Measurements from ENCODE around the gene MGST1.
A peak's percentile ranks its signal among the peaks of the same experiment; 100 is the strongest.
"Not testable (repeated sequence)": the region's sequence is repeated elsewhere in the genome, so short reads cannot be mapped to it uniquely, and the experiment has no call there.

The MGST1 gene

DNA sequence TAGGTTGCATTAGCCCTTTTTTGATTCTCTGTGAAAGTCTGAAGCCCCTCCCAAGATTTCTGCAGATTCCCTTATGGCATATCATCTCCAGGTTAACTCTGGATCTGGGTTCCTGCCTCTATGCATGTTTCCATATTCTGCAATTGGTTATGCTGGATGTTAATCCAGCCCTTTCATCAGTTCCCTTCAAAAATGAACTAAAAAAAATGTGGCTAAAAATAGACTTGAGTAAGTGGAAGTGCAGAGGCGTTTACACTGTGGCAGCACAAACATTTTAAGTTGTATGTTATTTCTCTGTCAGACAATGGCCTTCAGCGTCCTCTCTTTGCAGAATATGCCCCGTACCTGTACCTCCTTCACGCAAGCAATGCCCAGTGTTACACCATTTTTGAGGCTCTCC, 11.4 kb downstream of the MGST1 start:
- no peak for DNase-seq

DNA sequence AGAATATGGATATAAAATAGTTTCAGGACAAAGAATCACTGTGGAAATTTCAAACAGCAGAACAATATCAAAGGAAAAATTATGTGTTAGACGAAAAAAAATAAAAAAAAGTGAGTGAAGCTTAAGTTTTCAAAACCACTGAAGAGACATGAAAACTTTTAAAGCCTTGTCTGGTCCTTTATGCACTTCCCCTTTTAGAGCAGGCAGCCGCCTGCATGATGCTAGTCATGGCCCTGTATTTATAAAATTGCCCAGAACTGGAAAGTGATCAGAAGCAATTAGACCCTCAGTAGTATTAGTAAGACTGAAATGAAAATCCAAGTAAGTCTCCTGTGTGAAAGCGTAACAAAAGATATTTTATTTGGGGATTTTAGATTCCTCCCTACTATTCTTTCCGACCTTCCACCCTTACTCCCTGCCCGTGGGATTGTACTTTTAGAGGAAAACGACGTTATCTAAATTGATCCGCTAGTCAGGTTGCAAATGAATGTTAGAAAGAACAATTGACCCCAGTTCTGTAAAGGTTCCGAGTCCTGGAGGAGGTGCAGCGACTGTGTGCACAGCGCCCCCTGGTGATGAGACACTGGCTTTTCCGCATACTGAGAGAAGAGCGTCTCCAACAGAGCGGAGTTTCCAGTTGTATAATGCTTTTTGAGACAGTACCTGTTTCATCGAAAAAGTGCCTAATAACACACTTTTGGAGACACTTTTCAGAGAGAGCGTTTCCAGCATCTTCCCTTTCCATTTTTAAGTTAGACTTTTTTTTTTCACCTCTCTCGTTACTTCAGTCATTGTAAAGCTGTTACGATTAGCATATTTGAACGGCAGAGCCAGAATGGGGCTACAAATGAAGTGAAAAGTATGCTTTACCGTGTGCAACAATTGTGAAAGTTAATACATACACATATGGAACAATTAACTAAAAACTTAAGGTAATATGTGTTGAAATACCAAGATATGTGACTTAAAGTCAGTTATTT, 12.4 kb downstream of the MGST1 start:
- DNase-seq = no peak

DNA sequence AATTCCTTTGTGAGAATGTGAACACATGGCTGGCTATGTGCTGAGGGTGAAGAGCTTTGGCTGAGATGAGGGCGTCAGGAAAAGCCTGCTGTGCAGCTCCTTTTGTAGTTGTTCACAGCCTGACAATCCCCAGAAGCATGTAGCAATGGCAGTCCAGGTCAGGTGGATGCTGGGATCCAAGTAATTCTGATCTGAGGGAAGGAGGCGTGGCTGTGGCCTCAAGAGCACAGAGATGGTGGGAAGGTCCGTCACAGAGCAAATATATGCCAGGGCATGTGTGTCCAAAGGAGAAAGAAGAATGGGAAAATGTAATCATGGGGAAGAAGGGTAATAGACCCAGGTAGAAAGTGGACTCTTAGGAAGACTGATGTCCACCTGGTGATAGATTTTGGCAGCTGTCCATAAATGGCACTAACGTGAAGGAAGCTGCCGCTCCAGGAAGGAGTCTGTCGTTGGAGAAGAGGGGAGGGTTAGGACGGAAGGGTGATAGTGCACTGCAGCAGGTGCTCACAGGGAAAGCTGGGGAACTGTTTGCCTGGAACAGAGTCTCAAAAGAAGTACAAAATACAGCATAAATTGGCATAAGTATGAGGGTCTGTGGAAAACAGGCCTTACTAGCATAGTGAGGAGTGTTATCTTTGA, 13.8 kb downstream of the MGST1 start:
- DNase-seq = no peak

DNA sequence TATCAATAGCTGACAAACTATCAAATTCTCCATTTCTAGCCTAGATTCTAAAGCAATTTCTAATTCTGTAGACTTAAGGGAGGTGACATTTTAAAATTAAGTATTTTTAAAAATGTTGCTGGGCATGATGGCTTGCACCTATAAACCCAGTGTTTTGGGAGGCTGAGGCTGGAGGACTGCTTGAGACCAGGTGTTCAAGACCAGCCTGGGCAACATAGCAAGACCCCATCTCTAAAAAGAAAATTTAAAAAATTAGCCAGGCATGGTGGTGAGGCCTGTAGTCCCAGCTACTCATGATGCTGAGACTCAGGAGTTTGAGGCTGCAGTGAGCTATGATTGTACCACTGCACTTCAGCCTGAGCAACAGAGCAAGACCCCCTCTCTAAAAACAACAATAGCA, 15.1 kb downstream of the MGST1 start:
- DNase-seq = no peak

DNA sequence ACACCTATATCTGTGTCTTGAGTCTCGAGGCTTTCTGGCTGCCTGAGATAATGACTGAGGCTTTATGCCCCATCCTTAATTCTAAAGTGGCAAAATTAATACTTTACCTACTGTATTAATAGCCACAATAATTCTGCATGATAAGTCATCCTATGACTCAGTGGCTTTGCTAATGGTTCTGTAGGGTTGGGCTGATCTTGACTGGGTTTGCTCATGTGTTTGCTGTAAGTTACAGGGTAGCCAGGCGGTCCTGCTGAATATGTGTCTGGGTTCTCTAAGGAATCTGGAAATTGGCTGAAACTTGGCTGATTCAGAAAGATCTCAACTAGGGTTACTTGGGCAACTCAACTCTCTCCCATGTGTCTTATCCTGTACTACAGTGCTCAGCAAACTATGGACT, 21.7 kb downstream of the MGST1 start:
- no peak for DNase-seq

DNA sequence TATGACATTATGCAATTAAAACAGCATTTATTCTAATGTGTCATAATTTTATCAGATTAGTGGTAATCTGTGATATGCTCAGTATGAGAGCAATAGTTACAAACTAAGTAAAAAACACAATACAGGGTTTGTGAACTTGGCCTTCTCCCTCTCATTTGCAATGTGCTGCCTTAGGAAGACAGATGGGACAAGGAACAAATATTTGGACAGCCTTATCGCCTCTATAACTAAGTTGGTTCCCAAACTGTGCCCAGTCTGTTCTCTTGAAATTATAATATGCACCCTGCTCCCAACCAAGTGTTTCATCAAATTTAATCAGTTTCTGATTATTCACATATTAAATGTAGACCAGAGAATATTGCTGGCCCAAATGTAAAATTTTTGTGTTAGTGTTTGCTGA, 22.7 kb downstream of the MGST1 start:
- no peak for DNase-seq

DNA sequence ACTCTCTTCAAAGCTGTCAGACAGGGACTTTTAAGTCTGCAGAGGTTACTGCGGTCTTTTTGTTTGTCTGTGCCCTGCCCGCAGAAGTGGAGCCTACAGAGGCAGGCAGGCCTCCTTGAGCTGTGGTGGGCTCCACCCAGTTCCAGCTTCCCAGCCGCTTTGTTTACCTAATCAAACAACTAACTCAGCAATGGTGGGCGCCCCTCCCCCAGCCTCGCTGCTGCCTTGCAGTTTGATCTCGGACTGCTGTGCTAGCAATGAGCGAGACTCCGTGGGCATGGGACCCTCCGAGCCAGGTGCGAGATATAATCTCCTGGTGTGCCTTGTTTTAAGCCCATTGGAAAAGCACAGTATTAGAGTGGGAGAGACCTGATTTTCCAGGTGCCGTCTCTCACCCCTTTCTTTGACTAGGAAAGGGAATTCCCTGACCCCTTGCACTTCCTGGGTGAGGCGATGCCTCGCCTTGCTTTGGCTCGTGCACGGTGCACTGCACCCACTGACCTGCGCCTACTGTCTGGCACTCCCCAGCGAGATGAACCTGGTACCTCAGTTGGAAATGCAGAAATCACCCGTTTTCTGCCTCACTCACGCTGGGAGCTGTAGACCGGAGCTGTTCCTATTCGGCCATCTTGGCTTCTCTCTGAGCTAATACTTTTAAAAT, 35.3 kb downstream of the MGST1 start:
- not testable (repeated sequence) for DNase-seq

DNA sequence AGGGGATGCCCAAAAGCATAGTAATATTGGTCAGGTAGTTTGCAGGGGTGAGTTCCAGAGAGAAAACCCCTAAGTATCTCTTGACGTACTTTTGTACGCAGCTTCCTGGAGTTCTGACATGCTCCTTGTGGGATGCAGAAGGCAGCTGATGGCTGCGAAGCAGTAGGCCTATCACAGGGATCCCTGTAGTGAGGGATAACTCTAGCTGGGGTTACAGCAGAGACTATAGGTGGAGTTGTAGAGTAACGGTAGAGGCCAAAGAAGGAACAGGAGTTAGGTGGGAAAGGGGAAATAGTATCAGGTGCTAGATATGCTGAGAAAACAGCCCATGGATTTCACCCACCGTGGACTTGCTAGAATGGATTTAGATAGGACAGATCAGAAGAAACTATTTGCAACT, 37.3 kb downstream of the MGST1 start:
- DNase-seq = no peak

DNA sequence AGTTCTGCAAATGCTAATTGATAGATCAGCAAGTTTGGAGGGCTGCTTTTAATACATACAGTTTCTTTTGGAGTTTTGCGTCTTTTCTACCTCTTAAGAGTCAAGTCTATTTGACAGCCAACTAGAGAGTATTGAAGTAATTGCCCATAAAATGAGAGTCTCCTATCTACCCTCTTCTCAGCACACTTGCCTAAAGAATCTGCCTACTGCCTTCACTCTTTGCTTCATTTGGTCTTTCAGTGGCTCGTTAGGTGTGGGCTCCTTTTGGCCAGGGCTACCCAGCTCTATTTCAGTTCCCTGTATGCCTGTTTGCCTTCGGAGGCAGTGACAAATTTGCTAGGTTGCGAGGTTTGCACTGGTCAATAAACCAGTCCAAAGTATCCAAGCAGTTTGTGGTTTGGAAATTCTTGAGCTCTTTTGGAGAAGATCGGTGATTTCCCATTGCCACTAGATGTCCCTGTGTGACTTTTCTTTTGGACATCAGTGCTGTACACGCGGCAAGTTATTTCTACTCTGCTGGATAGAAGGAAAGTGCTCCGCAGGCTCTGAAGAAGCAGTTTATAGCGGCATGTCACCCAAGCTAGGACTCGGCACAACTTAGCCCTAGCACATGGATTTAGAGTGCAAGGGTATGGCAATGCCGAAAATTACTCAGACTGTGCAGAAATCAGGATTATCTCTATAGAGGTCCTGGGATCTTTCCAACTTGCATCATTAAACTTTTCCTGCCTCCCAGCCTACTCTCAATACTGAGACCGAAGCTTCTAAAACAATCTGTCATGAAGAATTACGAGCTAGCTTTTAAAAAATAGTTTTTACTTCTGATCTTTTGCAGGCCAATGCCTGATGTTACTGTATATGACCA, 38.6 kb downstream of the MGST1 start:
- DNase-seq = peak; percentile 60

DNA sequence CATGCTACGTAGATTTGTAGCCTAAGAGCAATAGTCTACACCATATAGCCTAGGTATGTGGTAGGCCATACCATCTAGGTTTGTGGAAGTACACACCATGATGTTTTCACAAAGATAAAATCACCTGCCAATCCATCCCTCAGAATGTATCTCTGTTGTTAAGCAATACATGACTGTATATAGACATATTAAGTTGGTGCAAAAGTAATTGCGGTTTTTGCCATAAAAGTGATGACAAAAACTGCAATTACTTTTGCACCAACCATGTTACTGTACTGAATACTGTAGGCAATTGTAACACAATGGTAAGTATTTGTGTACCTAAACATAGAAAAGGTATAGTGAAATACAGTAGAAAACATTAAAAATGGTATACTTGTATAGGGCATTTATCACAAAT, 40.5 kb downstream of the MGST1 start:
- no peak for DNase-seq

DNA sequence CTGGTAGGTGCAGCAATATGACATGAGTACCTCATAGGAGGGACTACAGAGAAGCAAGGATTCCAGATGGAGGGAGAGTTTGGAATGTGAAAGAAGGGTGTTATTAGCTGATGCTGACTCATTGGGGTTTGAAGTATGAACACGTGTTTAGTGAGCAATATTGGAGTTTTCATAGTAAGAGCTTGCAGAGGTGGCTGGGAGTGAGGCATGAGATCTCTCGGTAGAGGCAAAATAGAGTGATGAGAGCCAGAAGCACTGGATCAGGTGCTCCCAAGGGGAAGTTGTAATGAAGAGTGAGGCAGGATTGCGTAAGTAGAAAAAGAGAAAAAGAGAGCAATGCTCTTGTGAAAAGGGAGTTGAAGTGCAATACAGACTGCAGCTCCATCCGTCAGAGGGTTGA, 42.1 kb downstream of the MGST1 start:
- no peak for DNase-seq

DNA sequence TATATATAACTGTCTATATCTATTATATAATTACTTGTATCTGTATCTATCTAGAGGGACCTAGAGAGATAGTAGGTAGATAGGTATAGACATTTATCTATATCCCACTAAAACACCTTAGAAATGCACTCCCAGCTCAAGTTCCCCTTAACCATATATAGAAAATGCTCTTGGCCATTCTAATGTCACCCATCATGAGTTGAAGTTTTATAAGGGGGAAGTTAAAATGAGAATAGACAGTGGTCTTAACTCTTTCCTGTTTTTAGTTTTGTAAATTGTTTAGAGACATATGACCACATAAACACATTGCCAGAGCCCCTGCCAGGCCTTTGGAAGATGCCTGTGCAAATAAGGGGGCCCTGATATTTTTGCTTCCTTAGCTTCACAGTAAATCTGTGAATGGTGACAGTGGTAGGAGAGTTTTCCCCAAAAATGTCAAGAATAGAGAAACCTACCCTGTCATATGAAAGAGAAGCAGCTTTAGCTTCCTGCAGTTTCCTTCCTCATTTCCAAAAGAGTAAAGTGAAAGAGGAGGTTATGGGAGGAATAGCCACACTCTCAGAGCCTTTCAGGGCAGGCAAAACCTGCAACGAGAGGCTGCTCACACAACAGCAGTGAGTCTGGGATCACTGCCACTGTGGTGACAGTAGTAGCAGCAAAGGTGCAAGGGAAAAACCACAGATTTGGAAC, 45.5 kb downstream of the MGST1 start:
- DNase-seq = no peak

DNA sequence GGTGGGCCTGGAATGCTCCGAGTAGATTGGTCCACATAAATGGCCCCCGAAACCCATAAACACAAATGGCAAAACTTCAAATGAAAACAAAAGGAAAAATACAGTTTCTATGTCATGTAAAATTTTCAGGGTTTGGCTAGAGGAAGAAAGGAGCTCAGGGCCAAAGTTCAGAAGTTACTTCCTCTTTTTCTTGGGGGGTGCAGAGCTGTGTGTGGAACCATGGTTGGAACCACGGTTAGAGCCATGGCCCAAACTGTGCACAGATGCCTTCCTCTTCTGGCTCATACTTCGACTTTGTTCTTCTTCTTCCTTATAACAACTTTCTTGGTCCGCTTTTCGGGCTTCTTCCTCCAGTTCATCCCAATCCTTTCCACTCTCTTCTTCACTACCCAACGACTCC, 51.7 kb downstream of the MGST1 start:
- DNase-seq = no peak

DNA sequence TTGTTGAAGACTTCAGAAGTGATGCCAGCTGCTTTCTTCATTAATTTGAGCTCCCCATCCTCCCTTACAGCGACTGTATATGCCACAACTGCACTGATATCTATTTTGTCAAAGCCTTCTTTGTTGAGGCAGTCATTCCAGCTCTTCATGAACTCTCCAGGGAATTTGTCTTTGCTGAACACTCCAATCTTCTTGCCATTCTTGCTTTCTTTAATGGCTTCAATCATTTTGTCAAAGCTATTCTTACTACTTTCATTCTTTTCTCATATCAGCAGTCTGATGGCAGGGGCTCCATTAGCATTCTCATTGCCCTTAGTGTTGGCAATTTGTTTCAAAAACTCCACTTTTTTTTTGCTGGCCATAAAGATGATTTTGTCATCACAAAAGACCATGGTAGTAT, 54.4 kb downstream of the MGST1 start:
- not testable (repeated sequence) for DNase-seq

DNA sequence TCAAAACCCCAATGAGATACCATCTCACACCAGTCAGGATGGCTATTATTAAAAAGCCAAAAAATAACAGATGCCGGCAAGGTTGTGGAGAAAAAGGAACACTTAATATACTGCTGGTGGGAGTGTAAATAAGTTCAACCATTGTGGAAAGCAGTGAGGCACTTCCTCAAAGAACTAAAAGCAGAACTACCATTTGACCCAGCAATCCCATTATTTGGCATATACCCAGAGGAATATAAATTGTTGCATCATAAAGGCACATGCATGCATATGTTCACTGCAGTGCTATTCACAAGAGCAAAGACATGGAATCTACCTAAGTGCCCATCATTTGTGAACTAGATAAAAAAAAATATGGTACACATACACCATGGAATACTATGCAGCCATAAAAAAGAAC, 59.9 kb downstream of the MGST1 start:
- no peak for DNase-seq

Data from right hindlimb (tissue), 1 donor.